Stimulated activated CD8-positive, alpha-beta memory T cell treated with anti-CD3 and anti-CD28 coated beads, Interleukin-4, amount 100 ng/mL, for 24 hours (primary cell): ENCODE data around the gene PLEKHM3.
"Not testable (repeated sequence)": the region's sequence is repeated elsewhere in the genome, so short reads cannot be mapped to it uniquely, and the experiment has no call there.

ENCODE experiments used
- DNase-seq: peaks from one replicate; pipeline ENCODE4 v3.0.0-alpha.2; 2020; ENCODE audit warnings: low read depth

The PLEKHM3 gene

DNA sequence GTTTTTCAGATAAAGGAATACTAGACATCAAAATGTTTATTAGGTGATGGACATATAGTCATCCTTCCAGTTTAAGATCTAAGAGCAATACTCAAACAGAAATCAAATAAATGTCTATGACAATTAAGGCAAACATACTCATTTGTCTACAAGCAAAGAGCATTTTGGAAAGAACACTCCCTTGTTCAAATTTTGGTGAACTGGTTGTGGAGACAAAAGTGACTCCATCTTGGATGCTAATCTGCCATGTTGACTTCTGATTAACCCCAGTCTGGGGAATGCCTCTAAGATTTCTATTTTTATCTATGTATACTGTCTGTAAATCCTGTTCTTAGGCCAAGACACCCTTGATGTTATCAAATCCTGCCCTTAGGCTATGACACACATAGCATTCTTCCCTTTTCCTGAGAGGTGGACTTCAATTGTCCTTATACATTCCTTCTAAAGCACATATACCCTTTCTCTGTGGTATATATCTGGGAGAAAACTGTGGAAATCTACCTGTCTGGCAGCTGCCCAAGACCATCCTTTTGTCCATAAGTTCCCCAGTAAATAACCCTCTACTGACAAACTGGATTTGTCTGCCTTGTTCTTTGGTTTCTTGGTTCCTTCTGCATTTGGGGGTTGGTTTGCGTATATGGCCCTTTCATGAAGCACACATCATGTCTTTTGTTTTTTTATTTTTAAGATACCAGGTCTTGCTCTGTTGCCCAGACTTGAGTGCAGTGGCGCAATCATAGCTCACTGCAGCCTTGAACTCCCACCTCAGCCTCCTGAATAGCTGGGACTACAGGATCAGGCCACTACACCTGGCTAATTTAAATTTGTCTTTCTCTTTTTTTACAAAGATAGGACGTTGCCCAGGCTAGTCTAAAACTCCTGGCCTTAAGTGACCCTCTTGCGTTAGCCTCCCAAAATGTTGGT, 12.5 kb upstream of the PLEKHM3 start:
- DNase-seq: no peak

DNA sequence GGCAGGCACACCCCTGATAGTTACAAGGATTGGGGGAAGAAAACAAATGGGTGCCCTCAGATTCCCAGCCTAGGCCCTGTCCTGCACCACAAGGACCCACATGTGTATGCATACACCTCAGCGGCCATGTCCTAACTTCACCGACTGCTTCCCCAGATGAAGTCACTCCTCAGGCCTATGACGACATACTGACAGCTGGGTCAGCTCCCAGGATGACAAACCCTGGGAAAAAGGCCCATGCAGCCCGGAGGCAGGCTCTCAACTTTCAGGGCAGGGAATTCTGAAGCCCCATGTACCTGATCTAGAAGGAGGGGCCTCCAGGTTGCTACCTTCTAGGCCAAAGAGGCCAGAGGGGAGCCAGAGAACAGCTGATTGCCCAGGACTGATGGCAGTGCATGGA, 11.0 kb upstream of the PLEKHM3 start:
- no peak for DNase-seq

DNA sequence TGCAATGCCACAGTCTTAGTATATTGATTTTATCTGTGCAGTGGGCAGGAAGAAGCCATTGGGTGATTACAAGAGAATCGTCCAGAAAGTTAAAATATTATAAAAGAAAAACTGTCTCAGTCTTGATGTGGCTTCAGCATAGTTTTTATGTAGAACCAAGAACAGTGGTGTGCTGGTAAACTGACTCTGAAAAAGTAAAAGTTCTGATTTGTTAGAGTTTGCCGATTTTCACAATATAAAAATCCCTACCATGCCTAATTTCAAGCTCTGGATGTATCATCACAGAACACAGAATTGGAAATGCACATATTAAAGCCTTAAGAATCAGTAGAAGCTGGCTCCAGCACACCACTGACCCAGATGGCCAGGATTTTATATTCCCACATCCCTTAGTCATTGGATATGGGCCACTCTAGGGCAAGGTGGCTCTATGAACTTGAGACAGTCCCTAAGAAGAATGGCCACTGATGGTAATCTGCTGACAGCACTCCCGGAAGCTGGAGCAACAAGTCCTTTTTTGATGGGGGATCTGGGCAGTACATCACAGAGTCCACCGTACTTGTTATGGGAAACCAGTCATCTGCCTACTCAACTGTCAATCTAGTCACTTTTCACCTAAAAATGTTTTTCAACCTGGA, 9.3 kb upstream of the PLEKHM3 start:
- no peak for DNase-seq

DNA sequence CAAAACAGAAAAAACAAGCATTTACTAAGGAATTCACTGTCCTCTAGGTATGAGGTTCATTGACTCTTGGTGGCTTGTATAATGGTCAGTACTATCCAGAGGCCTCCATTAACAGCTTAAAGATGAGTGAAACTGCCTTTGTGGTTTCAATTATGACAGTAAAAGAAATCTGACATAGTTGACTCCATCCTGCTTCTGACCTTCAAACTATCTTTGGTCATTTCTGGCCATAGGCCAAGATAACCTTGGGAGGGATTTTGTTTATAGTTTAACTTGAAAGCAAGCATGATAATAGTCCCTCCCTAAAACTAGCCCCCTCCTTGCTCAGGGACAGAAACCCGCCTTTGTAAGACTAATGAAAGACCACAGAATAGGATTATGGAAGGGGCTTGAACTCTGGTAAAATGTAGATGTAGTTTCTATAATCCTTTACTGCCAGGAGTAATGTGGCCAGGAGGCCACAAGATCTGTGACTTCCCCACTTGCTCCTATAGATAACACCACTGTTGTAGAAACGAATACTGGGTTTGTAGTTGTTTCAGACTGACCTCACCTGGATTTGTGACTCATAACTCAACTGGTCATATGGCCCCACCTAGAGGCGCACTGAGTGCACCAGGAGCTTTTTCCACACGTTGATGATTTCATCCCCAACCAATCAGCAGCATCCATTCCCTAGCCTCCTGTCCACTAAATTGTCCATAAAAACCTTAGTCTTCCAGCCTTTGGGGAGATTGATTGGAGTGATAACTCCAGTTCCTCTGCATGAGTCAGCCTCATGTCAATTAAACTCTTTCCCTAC, 8.6 kb upstream of the PLEKHM3 start:
- no peak for DNase-seq

DNA sequence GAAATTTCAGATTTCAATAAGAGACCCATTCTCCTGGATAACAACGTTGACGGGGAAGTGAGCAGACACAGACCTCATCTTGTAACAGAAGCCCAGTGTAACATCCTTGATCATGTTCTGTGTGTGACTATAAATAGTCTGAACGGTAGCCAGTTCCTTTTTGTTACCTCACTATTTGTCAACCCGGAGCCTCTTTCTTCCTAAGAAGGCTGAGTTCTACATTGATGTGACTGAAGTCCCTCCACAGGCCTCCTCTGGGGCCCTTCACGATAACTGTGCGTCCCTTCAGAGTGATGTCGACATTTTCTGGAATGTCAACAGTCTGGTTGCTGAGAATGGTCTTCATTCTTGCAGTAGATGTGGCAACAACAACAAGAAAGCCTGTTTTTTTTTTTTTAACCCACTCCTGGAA, 6.3 kb upstream of the PLEKHM3 start:
- no peak for DNase-seq

DNA sequence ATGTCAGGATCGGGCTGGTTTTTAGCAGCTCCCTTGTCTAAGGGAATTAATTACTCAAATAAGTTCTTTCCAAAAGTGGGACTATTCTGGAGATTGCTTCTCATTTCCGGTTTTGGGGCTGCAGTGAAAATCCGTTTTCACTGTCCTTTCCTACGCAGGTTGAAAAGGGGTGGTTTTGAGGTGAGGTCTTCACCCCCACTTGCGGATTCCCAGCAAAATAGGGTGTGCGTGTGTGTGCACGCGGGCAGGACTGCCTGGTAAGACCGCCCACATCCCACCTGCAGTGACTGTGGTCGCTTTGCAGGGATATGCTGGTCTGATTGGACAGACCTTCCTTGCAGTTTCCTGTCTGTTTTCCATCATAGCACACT, 472 bp upstream of the PLEKHM3 start:
- DNase-seq: peak; percentile 4

DNA sequence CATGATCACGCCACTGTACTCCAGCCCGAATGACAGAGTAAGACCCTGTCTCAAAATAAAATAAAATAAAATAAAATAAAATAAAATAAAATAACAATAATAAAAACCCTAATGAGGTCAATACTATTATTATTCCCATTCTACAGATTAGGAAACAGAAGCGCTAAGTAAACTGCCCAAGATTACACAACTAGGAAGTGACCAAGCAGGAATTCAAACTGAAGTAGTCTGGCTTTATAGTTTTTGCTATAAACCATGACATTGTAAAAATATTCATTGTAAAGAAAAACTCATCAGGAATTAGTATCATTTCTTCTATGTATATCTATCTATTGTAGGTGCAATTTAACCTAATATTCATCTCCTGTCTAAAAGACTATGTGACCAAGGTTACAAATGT, 1.2 kb downstream of the PLEKHM3 start:
- no peak for DNase-seq

DNA sequence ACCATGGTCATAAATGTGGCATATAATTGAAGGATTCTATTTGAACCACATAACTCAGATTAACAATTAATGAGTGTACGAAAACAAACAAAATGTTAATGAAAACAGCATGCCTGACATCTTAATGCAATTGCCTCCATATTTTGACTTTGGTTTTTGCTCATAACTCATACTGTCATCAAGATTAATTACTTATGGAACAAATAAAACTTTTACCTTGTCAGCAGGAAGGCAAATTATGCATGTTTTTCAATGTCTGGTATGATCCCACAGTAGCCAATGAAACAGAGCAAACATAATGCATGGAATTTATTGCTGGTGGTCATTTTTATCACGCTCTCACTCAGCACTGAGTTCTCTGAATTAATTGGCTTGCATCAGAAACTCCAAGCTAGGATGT, 5.1 kb downstream of the PLEKHM3 start:
- no peak for DNase-seq

DNA sequence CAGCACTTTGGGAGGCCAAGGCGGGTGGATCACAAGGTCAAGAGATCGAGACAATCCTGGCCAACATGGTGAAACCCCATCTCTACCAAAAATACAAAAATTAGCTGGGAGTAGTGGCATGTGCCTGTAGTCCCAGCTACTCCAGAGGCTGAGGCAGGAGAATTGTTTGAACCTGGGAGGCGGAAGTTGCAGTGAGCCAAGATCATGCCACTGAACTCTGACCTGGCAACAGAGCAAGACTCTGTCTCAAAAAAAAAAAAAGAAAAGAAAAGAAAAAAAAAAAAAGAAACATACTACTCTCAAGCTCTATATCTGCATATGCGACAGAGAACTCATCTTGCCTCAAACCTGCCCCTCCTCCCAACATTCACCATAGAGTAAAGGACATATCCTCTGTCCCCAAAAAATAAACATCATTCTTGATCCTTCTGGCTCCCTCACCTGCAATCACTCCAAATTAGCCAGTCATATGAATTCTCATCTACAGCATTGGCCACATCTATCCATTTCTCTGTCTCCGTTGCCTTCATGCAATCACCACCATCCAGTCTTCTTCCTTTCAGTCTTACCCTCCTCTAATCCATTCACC, 7.1 kb downstream of the PLEKHM3 start:
- not testable (repeated sequence) for DNase-seq

DNA sequence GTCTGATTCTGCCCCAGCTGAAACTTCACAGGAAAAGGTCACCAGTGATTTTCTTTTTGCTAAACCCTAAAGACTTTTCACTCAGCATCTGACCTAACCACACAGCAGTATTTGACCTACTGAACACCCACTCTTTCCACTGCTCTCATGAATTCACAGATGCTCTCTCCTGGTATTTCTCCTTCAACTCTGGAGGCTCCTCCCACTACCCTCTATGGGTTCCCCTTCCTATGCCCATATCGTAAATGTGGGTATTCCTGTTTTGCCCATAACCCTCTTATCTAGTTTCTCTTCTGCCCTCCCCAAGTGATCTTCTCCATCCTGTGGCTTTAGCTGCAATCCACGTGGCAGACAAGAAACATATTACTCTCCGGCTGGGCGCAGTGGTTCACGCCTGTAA, 7.6 kb downstream of the PLEKHM3 start:
- DNase-seq: no peak

DNA sequence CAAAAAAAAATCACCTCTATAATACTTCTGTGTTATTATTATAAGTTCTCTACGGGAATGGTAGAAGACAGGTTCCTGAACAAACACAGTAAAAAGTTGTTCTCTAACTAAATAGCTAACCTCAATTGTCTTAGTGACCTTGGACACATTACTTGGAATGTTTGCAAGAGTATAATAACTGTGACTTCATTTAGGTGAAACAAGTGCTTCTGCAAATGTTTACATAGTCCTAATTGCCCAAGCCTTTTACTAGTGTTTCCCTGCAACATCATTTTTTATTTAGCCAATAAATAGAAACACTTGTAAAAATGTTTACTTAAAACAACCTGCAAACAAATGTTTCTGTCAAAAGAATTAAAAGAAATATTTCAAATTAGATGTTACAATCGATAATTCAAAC, 9.9 kb downstream of the PLEKHM3 start:
- no peak for DNase-seq

DNA sequence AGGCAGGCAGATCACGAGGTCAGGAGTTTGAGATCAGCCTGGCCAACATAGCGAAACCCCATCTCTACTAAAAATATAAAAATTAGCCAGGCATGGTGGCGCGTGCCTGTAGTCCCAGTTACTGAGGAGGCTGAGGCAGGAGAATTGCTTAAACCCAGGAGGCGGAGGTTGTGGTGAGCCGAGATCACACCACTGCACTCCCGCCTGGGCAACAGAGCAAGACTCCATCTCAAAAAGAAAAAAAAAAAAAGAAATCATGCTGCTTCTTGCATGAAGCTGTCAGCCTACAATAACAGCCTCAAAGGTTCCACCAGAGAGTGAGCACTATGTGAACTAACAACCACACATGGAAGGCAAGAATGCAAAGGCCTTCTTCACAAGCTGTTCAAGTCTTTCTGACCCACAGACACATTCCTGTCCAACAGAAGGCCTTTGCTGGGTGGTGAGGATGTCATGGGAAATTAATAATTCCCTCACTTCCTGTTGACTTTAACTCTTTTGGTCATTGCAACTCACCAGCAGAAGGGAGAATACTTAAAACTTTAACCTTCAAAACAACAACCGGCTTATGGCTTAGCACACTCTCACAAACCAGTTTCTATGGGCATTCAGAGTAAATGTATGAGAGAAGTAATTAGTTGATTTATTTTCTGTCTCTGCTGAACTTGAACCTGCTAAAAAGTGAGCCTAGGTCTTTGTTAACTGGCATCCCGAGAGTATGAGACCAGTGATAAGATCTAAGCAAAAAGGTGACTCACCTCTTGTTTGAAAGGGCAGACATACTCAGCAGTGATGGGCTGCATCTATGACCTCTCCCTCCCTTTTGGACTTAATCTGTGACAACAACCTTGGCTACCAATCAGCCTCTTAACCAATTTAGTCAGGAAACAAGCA, 11.8 kb downstream of the PLEKHM3 start:
- no peak for DNase-seq

DNA sequence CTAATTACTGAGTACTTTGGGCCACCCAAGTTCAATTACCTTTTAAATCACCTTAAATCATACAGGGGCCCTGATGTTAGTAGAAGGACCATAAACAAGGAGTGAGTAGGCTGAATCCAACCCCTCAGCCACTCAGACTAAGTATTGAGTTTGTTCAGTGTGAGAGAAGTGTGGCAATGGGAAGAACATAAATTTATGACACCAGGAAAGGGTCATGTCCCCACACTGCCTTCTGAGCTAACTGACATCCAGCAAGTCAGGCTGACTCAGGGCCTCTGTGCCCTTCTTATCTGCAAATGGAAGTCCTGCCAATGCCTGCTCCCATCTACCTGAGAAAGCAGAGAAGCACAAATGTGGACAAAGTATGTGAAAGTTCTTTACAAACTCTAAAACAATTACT, 12.9 kb downstream of the PLEKHM3 start:
- DNase-seq: no peak

DNA sequence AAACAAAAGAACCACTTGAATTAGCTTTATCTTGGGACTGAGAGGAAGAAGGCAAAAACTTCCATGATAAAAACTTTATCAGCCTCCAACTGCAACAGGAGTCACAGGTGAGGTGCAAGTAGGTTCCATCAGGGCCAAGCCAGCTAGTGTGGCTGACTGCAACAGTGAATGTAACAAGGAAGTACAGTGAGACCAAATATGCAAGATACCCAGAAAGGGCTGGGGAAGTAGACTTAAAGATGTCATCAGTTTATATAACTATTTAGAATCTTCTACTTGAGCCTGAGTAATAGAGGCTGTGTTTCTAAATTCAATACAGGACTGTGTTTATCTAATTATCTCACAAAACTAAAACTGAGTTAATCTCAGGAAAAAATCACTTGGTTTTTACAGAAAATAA, 14.8 kb downstream of the PLEKHM3 start:
- DNase-seq: no peak

DNA sequence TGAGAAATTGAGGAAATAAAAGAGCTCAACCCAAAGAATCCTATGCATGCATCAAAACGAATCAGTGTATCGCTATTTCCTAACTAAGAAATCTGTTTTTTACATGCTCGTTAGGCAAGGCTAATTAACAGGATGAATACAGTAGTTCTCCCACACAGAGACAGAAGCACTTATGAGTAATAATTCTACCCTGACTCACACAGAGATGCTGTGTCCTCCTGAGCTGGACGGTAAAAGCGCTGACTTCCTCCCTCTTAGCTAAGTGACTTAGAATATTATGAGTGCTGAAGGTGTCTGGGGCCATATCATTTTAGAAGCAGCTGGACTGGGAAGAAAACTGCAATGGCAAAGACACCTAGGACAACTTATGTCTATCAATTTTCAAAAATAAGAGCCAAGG, 18.5 kb downstream of the PLEKHM3 start:
- no peak for DNase-seq

DNA sequence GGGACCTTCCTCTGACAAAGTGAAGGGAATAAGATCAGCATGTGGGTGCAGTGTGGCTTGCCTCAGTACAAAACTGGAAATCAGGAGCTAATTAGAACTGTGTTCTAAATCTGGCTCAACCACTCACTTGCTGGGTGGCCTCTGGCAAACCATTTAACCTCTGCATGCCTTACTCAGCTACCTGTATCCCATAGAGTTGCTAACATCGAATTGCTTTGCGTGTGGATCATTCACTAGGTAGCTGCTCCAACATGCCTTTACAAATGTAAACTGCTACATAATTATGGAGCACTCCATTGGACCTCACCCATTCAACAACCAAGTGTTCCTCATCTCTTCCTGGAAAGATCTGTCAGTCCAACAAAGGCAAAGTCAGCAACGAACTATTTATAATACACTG, 19.0 kb downstream of the PLEKHM3 start:
- no peak for DNase-seq

DNA sequence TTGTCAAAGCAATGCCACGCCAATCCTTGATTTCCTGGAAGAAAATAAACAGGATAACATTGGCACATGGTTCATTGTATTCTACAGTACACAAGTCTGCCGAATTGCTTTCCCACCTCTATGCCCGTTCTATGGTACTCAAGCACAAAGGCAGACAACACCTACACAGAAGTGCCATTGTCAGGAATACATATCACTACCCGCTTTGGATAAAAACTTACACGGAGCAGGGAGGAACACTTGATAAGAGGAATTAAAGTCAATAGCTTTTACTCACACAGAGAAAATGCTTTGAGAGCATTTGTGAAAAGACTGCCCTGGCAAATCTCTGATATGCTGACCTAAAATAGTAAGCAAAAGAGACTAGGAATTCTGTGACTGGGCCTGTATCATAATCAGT, 23.4 kb downstream of the PLEKHM3 start:
- no peak for DNase-seq

DNA sequence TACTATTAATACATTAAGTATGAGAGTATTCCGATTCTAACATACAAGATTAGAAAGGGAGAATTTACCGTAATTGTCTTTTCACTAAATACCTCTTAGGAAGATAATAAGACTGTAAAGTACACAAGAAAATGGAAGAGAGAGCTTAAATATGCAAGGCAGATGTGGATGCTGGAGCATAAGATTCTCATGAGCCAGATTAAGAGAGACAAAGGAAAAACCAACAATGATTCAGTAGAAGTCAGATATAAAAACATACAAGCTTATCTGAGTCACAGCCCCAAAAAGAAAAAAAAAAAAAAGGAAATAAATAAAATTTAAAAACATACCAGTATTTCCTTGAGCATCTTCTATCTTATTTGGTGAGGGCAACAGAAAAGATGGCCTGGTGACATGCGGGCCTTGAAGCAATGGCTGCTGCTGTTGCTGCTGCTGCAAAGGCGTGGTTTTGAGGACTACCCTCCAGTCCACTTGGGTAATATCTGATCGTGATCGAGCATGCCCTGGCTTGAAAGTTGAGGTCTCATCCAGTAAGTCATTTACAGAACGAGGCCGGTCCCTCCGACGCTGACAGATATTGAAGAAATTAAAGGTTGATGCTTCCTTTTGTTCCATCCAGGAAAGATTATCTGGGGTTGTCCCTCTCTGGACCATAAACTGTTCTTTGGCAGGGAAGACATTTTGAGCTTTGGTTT, 24.5 kb downstream of the PLEKHM3 start:
- DNase-seq: no peak

DNA sequence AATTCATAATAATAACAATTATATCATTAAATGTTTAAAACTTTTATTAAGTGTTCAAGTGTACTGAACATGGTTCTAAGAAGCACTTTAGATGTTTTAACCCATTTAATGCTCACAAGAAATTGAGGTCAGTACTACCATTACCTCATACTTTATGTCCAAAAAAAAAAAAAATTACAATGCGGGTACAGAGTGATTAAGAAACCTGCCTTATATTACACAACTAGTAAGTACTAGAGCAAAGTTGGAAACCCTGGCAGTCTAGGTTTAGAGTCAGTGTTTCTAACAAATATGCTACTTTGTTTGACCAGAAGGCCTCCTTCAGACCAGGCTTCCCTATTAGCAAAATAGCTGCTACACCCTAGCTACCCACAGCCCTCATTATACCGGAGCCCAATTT, 28.5 kb downstream of the PLEKHM3 start:
- no peak for DNase-seq

DNA sequence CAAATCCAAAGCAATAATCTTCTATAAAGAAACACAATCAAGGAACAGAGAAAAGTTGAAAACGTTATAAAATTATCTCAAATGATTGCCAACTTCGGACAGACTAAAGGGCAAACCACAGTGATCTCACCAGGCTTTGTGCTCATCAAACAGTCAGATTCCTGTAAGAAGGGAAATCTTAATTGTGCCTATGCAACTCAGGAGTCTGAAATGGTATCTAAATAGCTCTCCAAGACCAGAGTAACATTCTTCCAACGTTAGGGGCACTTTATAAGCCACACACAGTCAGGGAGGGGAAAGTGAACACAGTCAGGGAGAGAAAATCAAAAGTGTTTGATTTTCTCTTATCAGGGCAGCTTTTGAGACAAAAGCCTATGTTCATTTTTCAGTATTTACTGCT, 29.4 kb downstream of the PLEKHM3 start:
- no peak for DNase-seq
